Measurements from ENCODE around the gene GRIK1.

GRIK1 gene

GRCh38 chr21:29682800-29683199 lies 257.0 kb downstream of the GRIK1 start:
- Histone ChIP-seq H3K4me3 (ENCODE audit: low read depth in 1 of 2, low read length in 2 of 2) (no peak overlapping the region), H3K79me2 (ENCODE audit: insufficient read depth, low read length) (no peaks in the 10 kb centered on the region), H3K27ac (ENCODE audit: low read length) (no peak overlapping the region), H4K20me1 (ENCODE audit: insufficient read depth, low read length) (no peaks in the 10 kb centered on the region), H3K9me3 (ENCODE audit: insufficient read depth, low read length, severe bottlenecking) (no peaks in the 10 kb centered on the region), H3K9ac (ENCODE audit: low read depth, low read length) (no peak overlapping the region), H3K27me3 (ENCODE audit: insufficient read depth, low read length, poor library complexity) (no peaks in the 10 kb centered on the region), H3K36me3 (ENCODE audit: insufficient read depth, low read length) (no peaks in the 10 kb centered on the region), H3K4me1 (ENCODE audit: insufficient read depth, low read length) (no peaks in the 10 kb centered on the region), H3K4me2 (ENCODE audit: insufficient read depth, low read length) (no peak overlapping the region), H2AFZ (ENCODE audit: low read depth, low read length) (no peak overlapping the region)
- no peak for ATAC-seq (ENCODE audit: insufficient read depth, low read depth)
- DNase-seq, result no peak
- no peak for TF ChIP-seq CTCF (IDR thresholded peaks at IDR 0.05; ENCODE audit: borderline replicate concordance, extremely low read depth, low read length, poor library complexity, severe bottlenecking)
- TF ChIP-seq EZH2 (IDR thresholded peaks at IDR 0.05; ENCODE audit: borderline replicate concordance, low read depth, low read length, severe bottlenecking), result no peak

- TF ChIP-seq EZH2 (IDR thresholded peaks at IDR 0.05; ENCODE audit: borderline replicate concordance, low read depth, low read length, severe bottlenecking) (no peak), CTCF (IDR thresholded peaks at IDR 0.05; ENCODE audit: borderline replicate concordance, extremely low read depth, low read length, poor library complexity, severe bottlenecking) (no peak)
- no peaks in the 10 kb centered on the region for H3K36me3 ChIP-seq (ENCODE audit: insufficient read depth, low read length)
- H4K20me1 ChIP-seq (ENCODE audit: insufficient read depth, low read length), result no peaks in the 10 kb centered on the region
- H3K9ac ChIP-seq (ENCODE audit: low read depth, low read length), result no peak overlapping the region
- H3K9me3 ChIP-seq (ENCODE audit: insufficient read depth, low read length, severe bottlenecking), result no peaks in the 10 kb centered on the region
- no peak overlapping the region for H3K27ac ChIP-seq (ENCODE audit: low read length)
- no peaks in the 10 kb centered on the region for H3K79me2 ChIP-seq (ENCODE audit: insufficient read depth, low read length)
- DNase-seq, result no peak
- H3K27me3 ChIP-seq (ENCODE audit: insufficient read depth, low read length, poor library complexity), result no peaks in the 10 kb centered on the region
- H3K4me2 ChIP-seq (ENCODE audit: insufficient read depth, low read length), result no peak overlapping the region
- H3K4me1 ChIP-seq (ENCODE audit: insufficient read depth, low read length), result no peaks in the 10 kb centered on the region
- no peak overlapping the region for H2AFZ ChIP-seq (ENCODE audit: low read depth, low read length)
- ATAC-seq (ENCODE audit: insufficient read depth, low read depth), result no peak
- no peak overlapping the region for H3K4me3 ChIP-seq (ENCODE audit: low read depth in 1 of 2, low read length in 2 of 2)
Measured at GRCh38 chr21:29680273-29680672, 259.5 kb downstream of the GRIK1 start.

- Histone ChIP-seq H3K27me3 (ENCODE audit: insufficient read depth, low read length, poor library complexity) (no peaks in the 10 kb centered on the region), H3K4me1 (ENCODE audit: insufficient read depth, low read length) (no peaks in the 10 kb centered on the region), H3K9ac (ENCODE audit: low read depth, low read length) (no peak overlapping the region), H3K4me2 (ENCODE audit: insufficient read depth, low read length) (no peak overlapping the region), H3K27ac (ENCODE audit: low read length) (no peak overlapping the region), H3K4me3 (ENCODE audit: low read depth in 1 of 2, low read length in 2 of 2) (no peak overlapping the region), H3K9me3 (ENCODE audit: insufficient read depth, low read length, severe bottlenecking) (no peaks in the 10 kb centered on the region), H2AFZ (ENCODE audit: low read depth, low read length) (no peak overlapping the region), H4K20me1 (ENCODE audit: insufficient read depth, low read length) (no peaks in the 10 kb centered on the region), H3K36me3 (ENCODE audit: insufficient read depth, low read length) (no peaks in the 10 kb centered on the region), H3K79me2 (ENCODE audit: insufficient read depth, low read length) (no peaks in the 10 kb centered on the region)
- DNase-seq, result no peak
- TF ChIP-seq CTCF (IDR thresholded peaks at IDR 0.05; ENCODE audit: borderline replicate concordance, extremely low read depth, low read length, poor library complexity, severe bottlenecking), result no peak
- no peak for ATAC-seq (ENCODE audit: insufficient read depth, low read depth)
Measured at GRCh38 chr21:29678626-29679025, 261.2 kb downstream of the GRIK1 start.

- DNase-seq (no peak), ATAC-seq (ENCODE audit: insufficient read depth, low read depth) (no peak)
- no peak overlapping the region for H3K4me3 ChIP-seq (ENCODE audit: low read depth in 1 of 2, low read length in 2 of 2)
- no peaks in the 10 kb centered on the region for H3K9me3 ChIP-seq (ENCODE audit: insufficient read depth, low read length, severe bottlenecking)
- no peak overlapping the region for H3K9ac ChIP-seq (ENCODE audit: low read depth, low read length)
- H3K4me1 ChIP-seq (ENCODE audit: insufficient read depth, low read length), result no peaks in the 10 kb centered on the region
- H2AFZ ChIP-seq (ENCODE audit: low read depth, low read length), result no peak overlapping the region
- H3K27me3 ChIP-seq (ENCODE audit: insufficient read depth, low read length, poor library complexity), result no peaks in the 10 kb centered on the region
- H3K4me2 ChIP-seq (ENCODE audit: insufficient read depth, low read length), result no peak overlapping the region
- no peaks in the 10 kb centered on the region for H3K36me3 ChIP-seq (ENCODE audit: insufficient read depth, low read length)
- H4K20me1 ChIP-seq (ENCODE audit: insufficient read depth, low read length), result no peaks in the 10 kb centered on the region
- H3K79me2 ChIP-seq (ENCODE audit: insufficient read depth, low read length), result no peaks in the 10 kb centered on the region
- no peak for TF ChIP-seq EZH2 (IDR thresholded peaks at IDR 0.05; ENCODE audit: borderline replicate concordance, low read depth, low read length, severe bottlenecking)
- no peak for TF ChIP-seq CTCF (IDR thresholded peaks at IDR 0.05; ENCODE audit: borderline replicate concordance, extremely low read depth, low read length, poor library complexity, severe bottlenecking)
- no peak overlapping the region for H3K27ac ChIP-seq (ENCODE audit: low read length)
Measured at GRCh38 chr21:29677326-29677725, 262.5 kb downstream of the GRIK1 start.
